ENCODE results near the gene NFIB.

Gene NFIB

GRCh38 chr9:14185016-14185415 lies 128.9 kb downstream of the NFIB start:
- DNase-seq (ENCODE audit: low read depth): no peak

- no peak for DNase-seq (ENCODE audit: low read depth)
These were observed 130.9 kb downstream of the NFIB start for GRCh38 chr9:14183001-14183400.

- DNase-seq (ENCODE audit: low read depth): no peak
These were observed 132.9 kb downstream of the NFIB start for GRCh38 chr9:14180960-14181537.

- DNase-seq (ENCODE audit: low read depth): no peak
These were observed 133.6 kb downstream of the NFIB start for GRCh38 chr9:14180093-14180959.

- DNase-seq (ENCODE audit: low read depth): no peak
These were observed 134.5 kb downstream of the NFIB start for GRCh38 chr9:14179449-14179848.

GRCh38 chr9:14175778-14176177 lies 138.2 kb downstream of the NFIB start:
- no peak for DNase-seq (ENCODE audit: low read depth)

- DNase-seq (ENCODE audit: low read depth): no peak
These were observed 140.2 kb downstream of the NFIB start for GRCh38 chr9:14173713-14174112.

GRCh38 chr9:14170973-14171596 lies 142.9 kb downstream of the NFIB start:
- no peak for DNase-seq (ENCODE audit: low read depth)

GRCh38 chr9:14170392-14170931 lies 143.5 kb downstream of the NFIB start:
- DNase-seq (ENCODE audit: low read depth): no peak

- DNase-seq (ENCODE audit: low read depth): no peak
These were observed 145.6 kb downstream of the NFIB start for GRCh38 chr9:14168381-14168780.

- no peak for DNase-seq (ENCODE audit: low read depth)
These were observed 148.4 kb downstream of the NFIB start for GRCh38 chr9:14165376-14166035.

- DNase-seq (ENCODE audit: low read depth): no peak
These were observed 149.0 kb downstream of the NFIB start for GRCh38 chr9:14164908-14165307.

- DNase-seq (ENCODE audit: low read depth): no peak
These were observed 154.3 kb downstream of the NFIB start for GRCh38 chr9:14159440-14160216.

GRCh38 chr9:14158916-14159315 lies 155.0 kb downstream of the NFIB start:
- no peak for DNase-seq (ENCODE audit: low read depth)

- DNase-seq (ENCODE audit: low read depth): no peak
These were observed 155.7 kb downstream of the NFIB start for GRCh38 chr9:14158136-14158813.

GRCh38 chr9:14157191-14157590 lies 156.8 kb downstream of the NFIB start:
- DNase-seq (ENCODE audit: low read depth): no peak

- no peak for DNase-seq (ENCODE audit: low read depth)
These were observed 157.9 kb downstream of the NFIB start for GRCh38 chr9:14156046-14156445.

GRCh38 chr9:14155237-14155636 lies 158.7 kb downstream of the NFIB start:
- no peak for DNase-seq (ENCODE audit: low read depth)

GRCh38 chr9:14153310-14153720 lies 160.6 kb downstream of the NFIB start:
- no peak for DNase-seq (ENCODE audit: low read depth)

- no peak for DNase-seq (ENCODE audit: low read depth)
These were observed 162.5 kb downstream of the NFIB start for GRCh38 chr9:14151451-14151850.

- DNase-seq (ENCODE audit: low read depth): no peak
These were observed 165.3 kb downstream of the NFIB start for GRCh38 chr9:14148501-14149103.
